GM19023 (cell line): ENCODE measurements around the gene ETV6.

Source experiments
- ATAC-seq: cut with Tn5 transposase; IDR thresholded peaks from one replicate; pipeline ENCODE4 v1.9.1; 2021; ENCODE audit warnings: mild to moderate bottlenecking, moderate library complexity; ENCODE audit not compliant: unreplicated experiment

ETV6 gene

DNA sequence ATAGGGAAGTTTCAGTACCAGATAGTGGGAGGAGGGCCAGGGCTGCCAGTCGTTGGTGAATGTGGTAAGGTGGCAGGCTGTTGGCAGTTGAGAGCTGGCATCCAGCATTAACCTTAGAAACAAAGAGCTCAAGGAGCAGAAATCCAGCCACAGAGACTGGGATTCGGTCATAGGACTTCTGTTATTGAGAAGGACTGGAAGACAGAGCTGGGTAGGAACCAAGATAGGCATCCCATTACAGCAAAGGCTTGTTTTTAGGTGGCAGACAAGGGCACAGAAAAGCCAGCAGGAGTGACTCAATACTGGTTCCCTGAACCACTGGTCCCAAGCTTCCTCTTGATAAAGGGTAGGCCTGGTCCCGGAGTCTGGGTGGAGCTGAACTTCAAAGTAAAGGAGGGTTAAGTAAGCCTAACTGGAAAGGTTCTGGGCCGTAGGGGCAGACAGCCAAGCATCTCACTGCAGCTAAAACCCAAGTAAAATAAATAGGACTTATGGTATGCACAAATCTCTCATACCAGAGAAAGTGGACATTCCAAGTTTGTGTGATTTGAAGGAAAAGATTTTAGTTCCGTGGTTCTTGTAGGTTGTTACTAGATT, 147.9 kb downstream of the ETV6 start:
- ATAC-seq: no peak

DNA sequence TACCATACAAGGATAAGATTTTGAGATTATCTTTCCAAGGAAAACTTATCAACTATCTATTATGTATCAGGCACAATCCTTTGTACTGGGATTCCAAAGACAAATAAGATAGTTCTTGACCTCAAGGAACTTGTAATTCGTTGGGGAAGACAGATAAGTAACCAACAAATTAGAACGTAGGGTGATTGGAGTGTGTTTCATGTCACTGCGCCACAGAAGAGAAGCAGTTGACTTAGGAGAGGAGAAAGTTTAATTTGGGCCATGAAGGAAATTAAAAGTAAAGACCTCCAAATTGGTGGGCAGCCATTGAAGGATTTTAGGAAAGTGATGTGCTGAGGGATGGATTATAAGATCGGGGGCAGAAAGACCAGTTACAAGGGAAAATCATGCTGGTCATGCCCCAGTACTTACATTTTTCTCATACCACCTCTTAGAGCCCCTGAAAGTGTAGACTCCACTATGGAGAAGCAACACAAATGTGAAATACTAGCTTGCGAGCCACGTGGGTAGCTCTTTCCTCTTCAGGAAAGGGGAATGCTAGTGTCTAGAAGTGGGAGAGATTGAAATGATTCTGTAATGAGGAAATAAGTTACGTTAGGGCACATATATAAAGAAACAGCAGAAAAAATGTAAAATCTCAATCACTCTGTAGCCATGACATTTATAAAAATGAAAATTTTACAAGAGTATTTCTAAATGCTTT, 148.7 kb downstream of the ETV6 start:
- no peak for ATAC-seq

DNA sequence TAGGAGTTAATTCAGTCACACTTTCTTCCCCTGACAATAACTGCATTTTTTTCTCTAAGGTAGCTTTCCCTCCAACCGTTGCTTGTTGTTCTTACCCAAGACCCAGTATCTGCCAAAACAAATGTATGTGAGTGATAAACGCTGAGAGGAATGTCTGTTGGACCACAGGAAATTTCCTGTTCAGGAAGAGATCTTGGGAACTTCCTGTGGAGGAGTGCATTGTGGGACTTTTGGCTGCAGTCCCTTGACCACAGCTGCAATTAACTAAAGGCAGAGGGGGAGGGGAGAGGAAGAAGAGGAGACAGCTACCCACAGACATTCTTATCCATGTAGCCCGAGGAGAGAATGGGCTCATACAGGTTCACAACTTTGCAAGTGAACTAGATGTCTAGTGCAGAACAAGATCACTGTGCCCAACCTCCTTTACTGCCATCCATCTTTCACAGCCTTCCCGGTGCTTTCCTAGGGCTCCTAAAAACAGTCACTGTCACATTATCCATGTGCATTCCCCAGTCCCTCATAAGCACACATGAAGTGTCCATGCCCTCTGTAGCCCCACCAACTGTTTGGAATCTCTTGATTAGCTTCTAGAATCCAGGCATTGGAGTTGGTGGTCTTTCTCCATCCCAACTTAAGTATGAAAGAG, 149.5 kb downstream of the ETV6 start:
- no peak for ATAC-seq

DNA sequence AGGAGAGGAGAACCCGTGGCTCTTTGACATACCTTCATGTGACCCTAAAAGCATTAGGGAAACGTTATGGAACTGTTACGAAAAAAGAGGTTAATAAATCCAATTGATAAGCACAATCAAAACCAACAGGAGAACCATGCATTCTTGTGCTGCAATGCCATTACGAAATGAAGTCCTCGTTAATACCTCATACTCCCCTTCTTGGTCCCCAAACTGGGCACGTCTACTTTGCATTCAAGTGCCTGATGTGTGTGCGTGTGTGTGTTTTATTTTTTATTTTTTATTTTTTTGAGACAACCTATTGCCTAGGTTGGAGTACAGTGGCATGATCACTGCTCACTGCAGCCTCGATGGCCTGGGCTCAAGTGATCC, 150.0 kb downstream of the ETV6 start:
- no peak for ATAC-seq

DNA sequence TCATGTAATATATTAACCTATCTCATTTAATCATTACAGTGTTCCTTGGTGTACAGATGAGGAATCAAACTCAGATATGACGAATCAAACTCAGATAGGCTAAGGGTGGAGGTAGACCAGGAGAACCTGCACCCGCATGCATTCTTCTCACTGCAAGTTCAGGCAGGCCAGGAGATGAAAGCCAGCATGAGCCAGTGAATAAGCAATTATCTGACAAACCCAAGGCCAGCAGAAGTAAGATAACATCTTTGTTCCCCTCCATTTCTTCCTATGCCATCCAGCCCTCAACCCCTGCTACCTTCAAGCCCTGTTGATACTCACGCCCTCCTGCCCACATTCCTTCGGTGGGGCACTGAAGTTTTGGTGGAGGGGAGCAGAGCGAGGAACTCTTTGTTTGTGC, 152.2 kb downstream of the ETV6 start:
- ATAC-seq: no peak

DNA sequence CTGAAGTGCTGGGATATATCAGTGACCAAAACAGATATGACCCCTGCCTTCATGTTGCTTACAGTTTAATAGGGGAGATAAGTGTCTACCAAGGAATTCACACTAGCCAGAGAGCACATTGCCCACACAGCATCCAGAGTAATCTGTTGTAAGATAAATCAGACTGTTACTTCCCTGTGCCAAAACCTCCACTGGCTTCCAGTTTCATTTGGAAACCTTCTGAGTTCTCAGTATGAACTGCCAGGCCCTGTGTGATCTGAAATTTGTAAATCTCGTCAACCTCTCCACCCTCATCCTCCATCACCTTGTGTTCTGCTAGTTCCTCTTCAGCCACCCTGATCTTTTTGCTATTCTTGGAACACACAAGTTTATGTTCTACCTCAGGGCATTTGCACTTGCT, 154.7 kb downstream of the ETV6 start:
- no peak for ATAC-seq

DNA sequence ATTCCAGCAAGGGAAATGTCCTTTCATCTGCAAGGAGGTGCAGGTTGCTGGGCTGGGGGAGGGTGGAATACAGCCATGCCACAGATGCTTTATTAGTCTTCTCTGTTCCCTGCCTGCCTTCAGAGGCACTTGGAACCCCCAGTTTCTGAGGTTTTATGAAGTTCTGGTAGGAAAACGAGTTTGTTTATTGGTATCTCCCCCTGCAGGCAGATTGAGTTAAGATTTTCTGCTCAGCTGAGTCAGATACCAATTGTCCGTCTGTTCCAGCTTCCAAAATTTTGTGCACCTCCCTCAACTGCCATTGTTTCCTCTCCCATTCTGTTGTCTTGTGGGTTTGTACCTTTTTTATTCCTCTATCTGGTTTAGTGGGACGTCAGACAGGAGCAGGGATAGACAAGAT, 155.6 kb downstream of the ETV6 start:
- no peak for ATAC-seq

DNA sequence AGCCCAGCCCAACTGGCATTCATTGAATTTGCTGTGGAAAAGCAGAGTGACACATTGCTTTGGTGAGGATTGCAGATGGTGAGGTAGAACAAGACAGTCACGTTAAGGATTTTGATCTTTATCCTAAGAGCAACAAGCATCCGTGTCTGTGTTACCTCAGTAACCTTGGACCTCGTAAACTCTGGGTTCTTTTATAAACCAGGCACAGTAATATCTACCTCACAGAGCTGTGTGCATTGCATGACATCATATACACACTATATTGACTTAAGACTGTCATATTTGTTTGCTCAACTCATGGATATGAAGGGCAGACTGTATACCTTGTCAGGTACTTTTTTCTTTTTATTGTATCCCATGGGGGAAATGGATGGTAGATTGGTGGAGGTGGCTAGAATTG, 156.2 kb downstream of the ETV6 start:
- ATAC-seq: no peak

DNA sequence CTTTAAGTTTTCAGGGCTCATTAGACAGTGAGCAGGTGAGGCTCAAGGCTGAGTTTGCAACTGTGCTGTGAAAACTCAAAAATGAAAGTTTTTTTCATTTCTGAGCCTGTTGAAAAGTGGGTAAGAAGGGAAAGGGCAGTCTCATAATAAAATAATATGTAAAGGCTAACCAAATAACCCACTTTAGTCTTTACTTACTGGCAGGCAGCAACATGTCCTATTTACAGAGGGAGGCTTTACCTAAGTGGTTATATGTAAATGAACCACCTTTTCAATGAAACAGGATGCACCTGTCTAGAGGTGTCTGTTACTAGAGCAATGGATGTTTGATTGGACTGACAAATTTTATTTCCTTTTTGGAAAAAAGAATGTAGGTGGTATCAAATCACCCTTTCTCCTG, 158.0 kb downstream of the ETV6 start:
- peak; percentile 44 for ATAC-seq

DNA sequence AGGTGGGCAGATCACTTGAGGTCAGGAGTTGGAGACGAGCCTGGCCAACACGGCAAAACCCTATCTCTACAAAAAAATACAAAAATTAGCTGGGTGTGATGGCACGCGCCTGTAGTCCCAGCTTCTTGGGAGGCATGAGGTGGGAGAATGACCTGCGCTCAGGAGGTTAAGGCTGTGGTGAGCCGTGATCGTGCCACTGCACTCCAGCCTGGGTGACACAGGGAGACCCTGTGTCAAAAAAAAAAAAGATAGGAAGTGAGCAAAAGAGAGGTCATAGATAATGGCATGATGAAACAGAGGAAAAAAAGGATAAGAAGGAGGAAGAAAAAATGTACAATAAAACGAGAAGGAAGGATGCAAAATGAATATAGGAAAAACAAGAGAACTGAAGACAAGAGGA, 159.5 kb downstream of the ETV6 start:
- ATAC-seq: no peak

DNA sequence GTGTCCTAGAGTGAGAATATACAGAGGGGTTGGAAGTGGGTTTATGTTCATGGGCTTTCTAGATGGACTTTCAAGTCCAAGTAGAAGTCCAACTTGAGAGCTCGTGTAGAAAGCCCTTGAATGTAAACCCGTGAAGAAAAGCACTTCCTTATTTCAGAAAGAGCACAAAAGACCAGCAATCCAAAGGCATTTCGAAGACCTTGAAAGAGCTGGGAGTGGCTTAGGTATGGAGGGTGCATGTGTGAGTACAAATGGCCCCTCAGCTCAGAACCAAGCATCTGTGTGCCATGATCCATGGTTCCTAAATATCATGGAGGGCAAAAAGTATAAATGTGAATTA, 160.7 kb downstream of the ETV6 start:
- no peak for ATAC-seq

DNA sequence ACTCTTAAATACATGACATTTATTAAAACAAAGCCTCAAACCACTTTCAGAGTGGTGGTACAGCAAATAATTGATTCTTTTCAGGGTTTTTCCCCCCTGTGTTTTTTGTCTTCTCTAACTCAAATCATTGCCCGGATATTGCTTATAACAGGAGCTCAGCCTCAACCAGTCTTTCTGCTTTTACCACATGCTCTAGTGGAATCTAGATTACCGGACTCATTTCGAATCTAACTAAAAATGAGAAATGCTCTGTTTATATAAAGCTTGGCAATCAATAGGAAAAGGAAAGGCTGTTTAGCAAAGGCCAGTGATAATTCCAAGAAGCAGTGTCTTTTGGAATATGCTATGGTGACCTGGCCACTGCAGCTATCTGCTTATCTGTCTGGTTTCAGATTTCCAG, 161.5 kb downstream of the ETV6 start:
- no peak for ATAC-seq

DNA sequence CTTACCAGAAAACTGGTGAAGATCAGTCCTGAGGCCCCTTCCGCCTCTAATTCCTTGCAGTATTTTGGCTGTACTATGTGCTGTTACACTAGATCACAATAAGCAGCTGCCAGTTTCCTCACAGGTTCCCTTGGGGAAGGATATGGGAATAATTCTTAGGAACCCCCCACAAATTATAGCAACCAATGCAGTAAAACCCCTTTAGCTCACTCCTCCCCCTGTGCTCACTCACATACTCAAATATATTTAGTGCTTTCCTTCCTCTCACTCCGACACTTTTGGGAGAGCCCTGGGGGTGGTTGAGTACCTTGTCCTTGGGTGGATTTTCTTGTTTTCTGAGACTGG, 162.7 kb downstream of the ETV6 start:
- ATAC-seq: peak; percentile 11

DNA sequence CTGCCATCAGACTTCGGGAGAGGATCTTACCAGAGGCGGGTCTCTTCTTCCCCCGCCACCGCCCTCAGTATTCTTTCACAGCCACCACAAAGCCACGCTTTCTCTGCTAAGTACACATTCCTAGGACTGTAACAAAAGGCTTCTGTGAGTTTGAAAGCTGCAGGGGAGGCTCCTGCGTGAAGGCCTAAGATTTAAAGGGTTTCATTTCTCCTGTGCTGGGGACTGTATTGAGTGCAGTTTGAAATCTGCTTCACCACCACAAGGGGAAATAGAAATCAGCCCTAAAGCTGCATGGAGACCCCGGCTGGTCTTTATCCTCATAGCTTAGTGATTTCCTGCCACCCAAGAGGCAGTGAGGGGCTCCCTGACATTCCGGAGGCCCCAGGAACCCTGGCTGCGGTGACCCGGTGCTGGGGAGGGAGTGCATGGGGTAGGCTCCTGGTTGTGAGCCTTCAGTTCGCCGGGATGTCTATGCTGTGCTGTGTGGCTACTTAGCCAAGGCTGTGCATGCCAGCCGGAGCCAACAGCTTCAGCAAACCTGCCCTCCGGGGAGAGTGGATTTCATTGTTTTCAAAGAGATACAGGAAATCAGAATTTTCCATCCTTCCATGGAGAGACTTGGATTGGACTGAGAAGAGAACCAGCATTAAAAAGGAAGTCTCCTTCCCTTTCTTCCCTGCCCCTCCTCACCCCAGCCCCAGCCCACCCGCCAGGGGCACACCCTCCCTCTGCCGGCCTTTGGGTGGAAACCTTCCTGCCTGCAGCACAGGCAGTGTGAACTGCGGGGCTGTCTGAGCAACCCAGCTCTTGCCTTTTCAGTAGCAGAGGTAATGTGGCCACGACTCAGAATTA, 163.3 kb downstream of the ETV6 start:
- ATAC-seq: peak; percentile 61

DNA sequence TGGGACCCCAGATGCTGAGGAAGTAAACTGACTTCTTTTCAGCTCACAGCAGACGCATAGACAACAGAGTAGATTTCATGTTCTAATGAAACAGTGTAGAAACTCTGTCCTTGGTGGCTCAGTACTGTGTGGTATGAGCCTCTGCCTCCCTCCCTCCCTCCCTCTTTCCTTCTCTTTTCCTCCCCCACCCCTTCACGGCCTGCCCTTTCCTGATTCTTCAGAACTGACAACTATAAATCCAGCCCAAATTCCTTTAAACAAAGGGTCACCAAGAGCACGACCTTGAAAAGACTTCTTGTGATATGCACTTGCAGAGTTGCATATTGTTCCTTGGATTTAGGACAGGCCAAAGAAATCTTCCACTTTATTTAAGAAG, 164.0 kb downstream of the ETV6 start:
- no peak for ATAC-seq

DNA sequence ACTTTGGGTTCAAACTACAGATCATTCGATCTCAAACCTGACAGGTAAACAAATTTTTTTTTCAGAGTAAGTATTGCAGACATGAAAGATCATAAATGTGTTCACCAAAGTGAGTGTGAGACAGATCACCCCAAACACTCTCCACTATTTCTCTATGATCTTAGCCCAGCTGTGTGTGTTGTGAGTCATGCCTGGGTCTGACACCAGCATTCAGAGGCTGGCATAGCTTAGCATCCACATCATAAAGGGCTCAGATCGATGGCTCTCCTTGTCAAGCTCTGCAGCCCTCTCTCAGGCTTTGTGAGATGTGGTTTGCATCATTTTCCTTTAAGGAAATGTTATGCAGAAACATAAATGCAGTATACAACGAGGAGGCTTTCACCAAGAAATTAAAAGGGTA, 164.9 kb downstream of the ETV6 start:
- ATAC-seq: no peak

DNA sequence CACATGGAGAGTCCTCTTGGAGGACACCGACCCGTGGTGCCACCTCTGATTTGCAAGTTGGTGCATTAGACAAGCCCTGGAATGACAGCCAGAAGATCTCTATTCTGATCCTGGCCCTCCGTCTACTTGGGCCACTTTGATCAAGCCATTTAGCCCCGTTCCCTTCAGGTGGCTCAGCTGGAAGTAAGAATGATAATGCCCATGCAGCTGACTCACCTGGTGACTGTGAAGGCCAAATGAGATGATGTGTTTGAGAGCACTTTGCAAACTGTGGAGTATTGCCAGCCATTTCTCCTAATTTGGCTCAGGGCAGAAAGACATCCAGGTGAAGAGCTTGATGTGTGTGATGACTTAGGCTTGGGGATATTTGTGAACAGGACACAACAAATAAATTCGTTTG, 165.9 kb downstream of the ETV6 start:
- ATAC-seq: no peak

DNA sequence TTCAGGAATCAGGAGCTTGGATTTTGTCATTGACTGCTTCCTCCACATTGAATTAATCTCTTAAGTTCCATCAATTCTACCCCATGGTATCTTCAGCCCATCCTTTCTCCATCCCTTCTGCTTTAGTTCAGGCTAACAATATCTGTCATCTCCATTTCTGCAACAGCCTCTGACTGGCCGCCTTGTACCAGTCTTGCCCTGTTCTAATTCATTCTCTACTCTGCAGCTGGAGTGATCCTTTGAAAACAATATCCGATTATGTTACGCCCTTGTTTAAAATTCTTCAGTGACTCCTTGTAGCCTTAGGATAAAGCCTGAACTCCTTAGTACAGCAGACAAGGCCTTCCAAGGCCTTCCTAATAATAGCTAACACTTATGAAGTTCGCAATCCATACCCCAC, 170.2 kb downstream of the ETV6 start:
- ATAC-seq: no peak

DNA sequence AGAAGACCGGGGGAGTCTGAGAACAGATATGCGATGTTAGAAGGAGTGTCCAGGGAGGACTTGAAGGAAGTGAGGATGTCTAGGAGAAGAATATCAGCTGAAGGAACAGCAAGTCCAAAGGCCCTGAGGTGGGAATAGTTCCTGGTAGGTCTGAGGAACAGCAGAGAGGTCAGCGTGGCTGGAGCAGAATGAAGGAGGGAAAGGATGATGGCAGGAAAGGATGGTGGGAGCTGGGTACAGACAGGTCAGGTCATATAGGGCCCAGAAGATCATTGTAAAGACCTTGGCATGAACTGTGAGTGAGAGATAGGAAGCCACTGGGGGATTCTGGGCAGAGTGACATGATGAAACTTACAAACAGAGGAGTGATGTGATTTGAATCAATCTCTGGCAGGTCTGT, 171.0 kb downstream of the ETV6 start:
- ATAC-seq: no peak

DNA sequence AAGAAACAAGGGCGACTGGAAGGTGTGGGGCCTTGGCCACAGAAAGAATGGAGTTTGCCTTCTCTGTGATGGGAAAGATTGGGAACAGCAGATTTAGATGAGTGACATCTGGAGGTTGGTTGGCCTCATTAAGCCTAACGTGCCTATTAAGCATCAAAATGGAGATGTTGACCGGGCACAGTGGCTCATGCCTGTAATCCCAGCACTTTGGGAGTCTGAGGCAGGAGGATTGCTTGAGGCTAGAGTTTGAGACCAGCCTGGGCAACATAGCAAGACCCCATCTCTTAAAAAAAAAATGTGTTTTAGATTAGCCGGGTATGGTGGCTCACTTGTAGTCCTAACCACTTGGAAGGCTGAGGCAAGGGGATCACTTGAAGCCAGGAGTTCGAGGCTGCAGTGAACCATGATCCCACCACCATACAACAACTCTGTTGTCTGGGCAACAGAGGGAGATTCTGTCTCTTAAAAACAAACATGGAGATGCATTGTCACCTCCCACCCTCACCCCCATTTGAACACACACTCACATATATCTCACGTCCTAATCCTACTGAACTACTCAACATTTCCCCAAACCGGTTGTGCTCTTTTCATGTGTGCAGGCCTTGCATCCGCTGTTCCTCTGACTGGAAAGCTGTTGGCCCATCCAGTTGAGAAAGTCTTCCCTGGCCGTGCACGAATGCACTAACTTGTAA, 172.1 kb downstream of the ETV6 start:
- ATAC-seq: no peak

DNA sequence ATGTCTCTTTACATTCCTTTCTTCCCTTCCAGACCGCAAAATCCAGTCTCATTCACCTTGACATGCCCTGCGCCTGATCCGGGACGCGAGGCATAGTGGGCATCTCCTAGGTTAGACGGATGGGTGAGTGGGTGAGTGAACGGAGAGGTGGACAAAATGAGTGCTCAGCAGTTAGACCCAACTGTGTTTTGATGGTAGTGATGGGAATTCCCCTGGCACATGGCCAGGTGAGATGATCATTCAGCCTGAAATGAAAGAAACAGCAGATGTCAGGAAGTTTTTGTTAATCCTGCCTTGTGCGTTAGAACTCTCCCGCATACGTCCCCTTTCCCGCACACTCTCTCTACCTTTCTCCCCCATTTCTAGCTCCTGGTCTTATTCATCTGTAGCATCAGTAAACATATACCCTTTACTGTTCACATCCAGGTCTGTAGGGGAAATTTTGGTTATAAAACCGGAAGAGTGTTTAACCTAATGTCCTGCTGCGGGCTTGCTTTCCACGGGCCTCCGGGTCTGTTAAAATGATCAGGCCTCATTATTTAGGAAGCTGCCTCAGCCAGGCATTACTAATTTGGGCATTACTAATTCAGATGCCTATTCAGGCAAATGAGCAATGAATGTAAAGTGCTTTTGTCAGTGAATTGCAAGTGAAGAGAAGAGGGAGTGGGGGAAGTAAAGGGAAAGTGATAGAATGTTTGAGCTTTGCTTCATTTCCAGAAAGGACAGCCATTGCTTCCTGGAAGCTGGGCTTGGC, 172.8 kb downstream of the ETV6 start:
- ATAC-seq: peak; percentile 52
